ENCODE data around the gene POLL.

GRCh38 chr10:101623528-101623927 lies 35.5 kb upstream of the POLL start:
- TF ChIP-seq POLR2AphosphoS5 (IDR thresholded peaks at IDR 0.05; ENCODE audit: insufficient read depth, low read depth, low read length) (no peak), CTCF (IDR thresholded peaks at IDR 0.05; ENCODE audit: extremely low read depth in 1 of 2, insufficient read depth in 1 of 2, low read depth in 1 of 2, low read length in 2 of 2) (no peak), POLR2A (IDR thresholded peaks at IDR 0.05; ENCODE audit: low read depth, low read length) (no peak), MAX (IDR thresholded peaks at IDR 0.05; ENCODE audit: insufficient read depth, insufficient read length) (no peak), EZH2 (IDR thresholded peaks at IDR 0.05; ENCODE audit: borderline replicate concordance, low read depth, low read length, severe bottlenecking) (no peak), FOS (IDR thresholded peaks at IDR 0.05; ENCODE audit: borderline replicate concordance, insufficient read depth, low read length) (no peak), MYC (IDR thresholded peaks at IDR 0.05; ENCODE audit: low read depth, low read length) (no peak), JUN (IDR thresholded peaks at IDR 0.05; ENCODE audit: borderline replicate concordance, insufficient read depth, insufficient read length, low read depth) (no peak)

All from endothelial cell of umbilical vein (primary cell).